HEK293 (cell line): ENCODE results near the gene IFT43.

Experiments
- CTCF ChIA-PET: fragments of 350-600 bp; formaldehyde crosslinking; extraction: SDS; loops from one replicate; lab custom pipeline; 2021; ENCODE audit warnings: antibody characterized with exemption; lab: Yijun Ruan, JAX
- POLR2A ChIA-PET: fragments of 300-600 bp; formaldehyde crosslinking; extraction: SDS; loops from one replicate; lab custom pipeline; 2020; ENCODE audit warnings: antibody characterized with exemption, inconsistent platforms; lab: Yijun Ruan, JAX
- H3K27ac ChIP-seq: fragments of 200-500 bp; sonication (Bioruptor generic); 2 replicates; pipeline ENCODE4 v1.5.1; 2014; ENCODE audit warnings: low read depth, low read length, control low read depth, inconsistent platforms; ENCODE audit errors: extremely low read depth
- H3K36me3 ChIP-seq, 2 experiments: fragments of 200-500 bp in 1 of 2; sonication (Bioruptor generic) in 1 of 2; 1 replicate in 1 of 2; 2 replicates in 1 of 2; pipeline ENCODE4 v1.5.1; 2014 to 2017; ENCODE audit warnings: inconsistent platforms in 2 of 2, low read length in 2 of 2; ENCODE audit not compliant: control insufficient read depth in 2 of 2, insufficient read depth in 1 of 2
- H3K4me1 ChIP-seq: fragments of 200-500 bp; sonication (Bioruptor generic); 2 replicates; pipeline ENCODE4 v1.5.1; 2014; ENCODE audit warnings: mild to moderate bottlenecking, low read length, inconsistent platforms; ENCODE audit not compliant: control insufficient read depth, insufficient read depth
- H3K4me3 ChIP-seq: 2 replicates; pipeline ENCODE4 v1.5.1; 2011; ENCODE audit warnings: low read depth, mild to moderate bottlenecking, control low read depth, low read length, moderate library complexity
- H3K9me3 ChIP-seq: fragments of 200-500 bp; sonication (Bioruptor generic); 2 replicates; pipeline ENCODE4 v1.5.1; 2014; ENCODE audit warnings: low read depth, low read length, inconsistent platforms; ENCODE audit not compliant: control insufficient read depth, insufficient read depth
- HOXC10 ChIP-seq: sonication (generic); formaldehyde crosslinking; IDR thresholded peaks from 2 replicates; pipeline ENCODE4 v1.8.1; 2023; ENCODE audit warnings: mild to moderate bottlenecking, missing genetic modification reagents
- PATZ1 ChIP-seq: fragments of 450-650 bp; formaldehyde crosslinking; IDR thresholded peaks from 2 replicates; pipeline ENCODE4 v1.5.1; 2016; ENCODE audit warnings: missing biosample characterization, missing genetic modification characterization
- PRDM2 ChIP-seq: fragments of 450-650 bp; formaldehyde crosslinking; IDR thresholded peaks from 2 replicates; pipeline ENCODE4 v1.5.1; 2016; ENCODE audit warnings: missing biosample characterization, missing genetic modification characterization, borderline replicate concordance
- SCRT1 ChIP-seq: fragments of 450-650 bp; formaldehyde crosslinking; IDR thresholded peaks from 2 replicates; pipeline ENCODE4 v1.5.1; 2016; ENCODE audit warnings: missing biosample characterization, missing genetic modification characterization, borderline replicate concordance
- WT1 ChIP-seq: fragments of 450-650 bp; formaldehyde crosslinking; IDR thresholded peaks from 2 replicates; pipeline ENCODE4 v1.5.1; 2016; ENCODE audit warnings: missing biosample characterization, missing genetic modification characterization
- ZFP3 ChIP-seq: fragments of 450-650 bp; formaldehyde crosslinking; IDR thresholded peaks from 2 replicates; pipeline ENCODE4 v1.5.1; 2016; ENCODE audit warnings: low read depth, missing biosample characterization, missing genetic modification characterization
- ZNF112 ChIP-seq: fragments of 450-650 bp; formaldehyde crosslinking; IDR thresholded peaks from 2 replicates; pipeline ENCODE4 v1.5.0; 2017; ENCODE audit warnings: missing biosample characterization, missing genetic modification characterization
- ZNF133 ChIP-seq: fragments of 450-650 bp; formaldehyde crosslinking; IDR thresholded peaks from 2 replicates; pipeline ENCODE4 v1.5.1; 2016; ENCODE audit warnings: missing biosample characterization, missing genetic modification characterization
- ZNF174 ChIP-seq: fragments of 450-650 bp; formaldehyde crosslinking; IDR thresholded peaks from 2 replicates; pipeline ENCODE4 v1.5.0; 2017; ENCODE audit warnings: missing biosample characterization, mild to moderate bottlenecking, missing genetic modification characterization
- ZNF184 ChIP-seq: fragments of 450-650 bp; IDR thresholded peaks from 2 replicates; pipeline ENCODE4 v1.5.1; 2018; ENCODE audit warnings: missing biosample characterization, mild to moderate bottlenecking, missing genetic modification characterization
- ZNF19 ChIP-seq: fragments of 450-650 bp; formaldehyde crosslinking; IDR thresholded peaks from 2 replicates; pipeline ENCODE4; 2016; ENCODE audit warnings: missing biosample characterization, missing genetic modification characterization, low read depth
- ZNF302 ChIP-seq: fragments of 450-650 bp; formaldehyde crosslinking; IDR thresholded peaks from 2 replicates; pipeline ENCODE4 v1.5.1; 2016; ENCODE audit warnings: missing biosample characterization, missing genetic modification characterization, low read depth
- ZNF335 ChIP-seq: fragments of 450-650 bp; formaldehyde crosslinking; conservative IDR thresholded peaks from 2 replicates; pipeline ENCODE4 v1.5.1; 2016; ENCODE audit warnings: missing biosample characterization, missing genetic modification characterization
- ZNF350 ChIP-seq: fragments of 450-650 bp; formaldehyde crosslinking; IDR thresholded peaks from 2 replicates; pipeline ENCODE4 v1.5.0; 2017; ENCODE audit warnings: missing biosample characterization, mild to moderate bottlenecking, missing genetic modification characterization
- ZNF426 ChIP-seq: fragments of 450-650 bp; formaldehyde crosslinking; IDR thresholded peaks from 2 replicates; pipeline ENCODE4 v1.5.1; 2017; ENCODE audit warnings: missing biosample characterization, missing genetic modification characterization, mild to moderate bottlenecking, inconsistent platforms, moderate library complexity
- ZNF48 ChIP-seq: fragments of 450-650 bp; formaldehyde crosslinking; IDR thresholded peaks from 2 replicates; pipeline ENCODE4 v1.5.1; 2016; ENCODE audit warnings: missing biosample characterization, missing genetic modification characterization
- ZNF776 ChIP-seq: fragments of 450-650 bp; formaldehyde crosslinking; IDR thresholded peaks from 2 replicates; pipeline ENCODE4 v1.5.0; 2017; ENCODE audit warnings: missing biosample characterization, missing genetic modification characterization, borderline replicate concordance
- ZNF777 ChIP-seq: fragments of 450-650 bp; formaldehyde crosslinking; IDR thresholded peaks from 2 replicates; pipeline ENCODE4 v1.5.1; 2017; ENCODE audit warnings: missing biosample characterization, missing genetic modification characterization, borderline replicate concordance
- ZNF792 ChIP-seq: fragments of 450-650 bp; formaldehyde crosslinking; IDR thresholded peaks from 2 replicates; pipeline ENCODE4 v1.5.1; 2016; ENCODE audit warnings: missing biosample characterization, missing genetic modification characterization

IFT43 gene

GRCh38 chr14:75995372-75996041 is 9.9 kb downstream of the IFT43 start (continued):
- no peak for TF ChIP-seq PRDM2
- no peak for TF ChIP-seq ZNF174
- TF ChIP-seq PATZ1 (tag by site-specific recombination), result no peak
- no peak for TF ChIP-seq ZNF48 (tag by site-specific recombination)
- no peak for TF ChIP-seq ZNF426 (tag by site-specific recombination)

GRCh38 chr14:75996488-75996887 is 10.9 kb downstream of the IFT43 start:
- Histone ChIP-seq H3K9me3 (no peaks in the 10 kb centered on the region), H3K27ac (no peak overlapping the region), H3K4me1 (0 out of 2 replicates have a peak, but pooled peaks cover 2% of the 10 kb centered on the region), H3K36me3 (peaks cover 21 to 89% of the 10 kb centered on the region in 2 experiments), H3K4me3 (no peak overlapping the region)
- CTCF ChIA-PET, result interaction anchor here (0.5 to 0.7 kb wide), 2 partner anchors 187 to 235 kb away, joined by 3 read pairs; no protein-coding TSS in a partner anchor
- no peak for TF ChIP-seq ZNF184 (tag by site-specific recombination)
- TF ChIP-seq SCRT1, result no peak
- no peak for TF ChIP-seq ZFP3 (tag by site-specific recombination)
- TF ChIP-seq ZNF19 (tag by site-specific recombination), result no peak
- no peak for TF ChIP-seq ZNF350 (tag by site-specific recombination)
- no peak for TF ChIP-seq ZNF792 (tag by site-specific recombination)
- no peak for TF ChIP-seq ZNF335 (tag by site-specific recombination)
- no peak for TF ChIP-seq ZNF302 (tag by site-specific recombination)
- TF ChIP-seq ZNF777 (tag by site-specific recombination), result no peak
- no peak for TF ChIP-seq ZNF133 (tag by site-specific recombination)
- no peak for TF ChIP-seq ZNF776 (tag by site-specific recombination)
- TF ChIP-seq ZNF112 (tag by site-specific recombination), result no peak
- TF ChIP-seq WT1 (tag by site-specific recombination), result no peak
- TF ChIP-seq HOXC10, result no peak
- POLR2A ChIA-PET, result no interaction called here
